ENCODE data around the gene AK8.

AK8 gene

GRCh38 chr9:132753593-132753880 is 124.5 kb downstream of the AK8 start:
- H2AK5ac ChIP-seq (ENCODE audit: low read depth, low read length): peak overlapping the region; percentile 99
- no peak overlapping the region for H3K4me2 ChIP-seq (ENCODE audit: insufficient read depth, low read length, poor library complexity, severe bottlenecking)
- peaks cover 11 to 20% of the 10 kb centered on the region in 2 donors for H3K4me1 ChIP-seq (ENCODE audit: control insufficient read depth in 2 of 2, insufficient read depth in 1 of 2, low read depth in 1 of 2, low read length in 2 of 2)
- no CpG with 5 or more reads among the region's 7 CpGs for WGBS, 2 donors (ENCODE audit: extremely low coverage in 2 of 2, insufficient read length in 2 of 2, insufficient replicate concordance in 1 of 2)
- H4K91ac ChIP-seq (ENCODE audit: low read depth, low read length, poor library complexity): no peak overlapping the region
- peak overlapping the region; percentile 78 for H2BK5ac ChIP-seq (ENCODE audit: low read length)
- H3K14ac ChIP-seq (ENCODE audit: low read length): peak overlapping the region; percentile 79
- H4K8ac ChIP-seq (ENCODE audit: low read depth, low read length): no peak overlapping the region
- no peak overlapping the region for H3K4ac ChIP-seq (ENCODE audit: low read length)
- H2AFZ ChIP-seq (ENCODE audit: low read length): no peak overlapping the region
- H3K9me3 ChIP-seq (replicated peaks in 1 of 2; ENCODE audit: control insufficient read depth in 2 of 2, insufficient read depth in 1 of 2, low read depth in 1 of 2, low read length in 2 of 2): no peaks in the 10 kb centered on the region
- H3K9ac ChIP-seq (ENCODE audit: low read depth, low read length, poor library complexity): no peak overlapping the region
- H2BK120ac ChIP-seq (ENCODE audit: low read depth, low read length): no peak overlapping the region
- no peaks in the 10 kb centered on the region for H3K79me1 ChIP-seq (ENCODE audit: low read depth, low read length)
- H3K27me3 ChIP-seq (ENCODE audit: control insufficient read depth in 3 of 3, insufficient read depth in 3 of 3, low read depth in 1 of 3, low read length in 3 of 3): peaks cover 0 to 63% (median 0%) of the 10 kb centered on the region in 3 experiments
- no peak overlapping the region for H3K4me3 ChIP-seq (ENCODE audit: low read length in 2 of 2)
- peak overlapping the region; percentile 93 for H3K18ac ChIP-seq (ENCODE audit: low read length)
- no peak overlapping the region for H2BK15ac ChIP-seq (ENCODE audit: low read length)
- H3K36me3 ChIP-seq (replicated peaks in 1 of 2; ENCODE audit: control insufficient read depth in 2 of 2, insufficient read depth in 2 of 2, low read length in 2 of 2): no peaks in the 10 kb centered on the region
- H3K23ac ChIP-seq (ENCODE audit: low read depth, low read length, poor library complexity): peak overlapping the region; percentile 59
- no peak overlapping the region for H3K27ac ChIP-seq (replicated peaks; ENCODE audit: low read length)
- no peak for DNase-seq (ENCODE audit: low spot score)
- H2BK12ac ChIP-seq (ENCODE audit: low read length): peak overlapping the region; percentile 95

- Histone ChIP-seq H3K4me2 (ENCODE audit: insufficient read depth, low read length, poor library complexity, severe bottlenecking) (no peak overlapping the region), H4K8ac (ENCODE audit: low read depth, low read length) (no peak overlapping the region), H3K9ac (ENCODE audit: low read depth, low read length, poor library complexity) (no peak overlapping the region), H2BK5ac (ENCODE audit: low read length) (peak overlapping the region; percentile 78), H2AK5ac (ENCODE audit: low read depth, low read length) (peak overlapping the region; percentile 99), H3K4ac (ENCODE audit: low read length) (no peak overlapping the region), H4K91ac (ENCODE audit: low read depth, low read length, poor library complexity) (no peak overlapping the region), H2BK120ac (ENCODE audit: low read depth, low read length) (no peak overlapping the region), H3K4me3 (ENCODE audit: low read length in 2 of 2) (no peak overlapping the region), H3K36me3 (replicated peaks in 1 of 2; ENCODE audit: control insufficient read depth in 2 of 2, insufficient read depth in 2 of 2, low read length in 2 of 2) (no peaks in the 10 kb centered on the region), H3K14ac (ENCODE audit: low read length) (peak overlapping the region; percentile 79), H3K9me3 (replicated peaks in 1 of 2; ENCODE audit: control insufficient read depth in 2 of 2, insufficient read depth in 1 of 2, low read depth in 1 of 2, low read length in 2 of 2) (no peaks in the 10 kb centered on the region), H3K23ac (ENCODE audit: low read depth, low read length, poor library complexity) (peak overlapping the region; percentile 59), H3K27me3 (ENCODE audit: control insufficient read depth in 3 of 3, insufficient read depth in 3 of 3, low read depth in 1 of 3, low read length in 3 of 3) (peaks cover 0 to 66% (median 0%) of the 10 kb centered on the region in 3 experiments), H2BK12ac (ENCODE audit: low read length) (peak overlapping the region; percentile 95), H3K4me1 (ENCODE audit: control insufficient read depth in 2 of 2, insufficient read depth in 1 of 2, low read depth in 1 of 2, low read length in 2 of 2) (peaks cover 11 to 20% of the 10 kb centered on the region in 2 donors), H2BK15ac (ENCODE audit: low read length) (peak overlapping the region; percentile 30), H3K18ac (ENCODE audit: low read length) (peak overlapping the region; percentile 93), H3K79me1 (ENCODE audit: low read depth, low read length) (no peaks in the 10 kb centered on the region), H3K27ac (replicated peaks; ENCODE audit: low read length) (peak overlapping the region; percentile 59), H2AFZ (ENCODE audit: low read length) (no peak overlapping the region)
- DNase-seq (ENCODE audit: low spot score): peak; percentile 31
- no CpG with 5 or more reads among the region's 10 CpGs for WGBS, 2 donors (ENCODE audit: extremely low coverage in 2 of 2, insufficient read length in 2 of 2, insufficient replicate concordance in 1 of 2)
Observed at GRCh38 chr9:132752877-132753592, 125.0 kb downstream of the AK8 start.

GRCh38 chr9:132750668-132751067 is 127.4 kb downstream of the AK8 start:
- H2BK120ac ChIP-seq (ENCODE audit: low read depth, low read length): no peak overlapping the region
- DNase-seq (ENCODE audit: low spot score): no peak
- no peak overlapping the region for H2BK12ac ChIP-seq (ENCODE audit: low read length)
- H2BK15ac ChIP-seq (ENCODE audit: low read length): no peak overlapping the region
- H3K4me1 ChIP-seq (ENCODE audit: control insufficient read depth in 2 of 2, insufficient read depth in 1 of 2, low read depth in 1 of 2, low read length in 2 of 2): peaks cover 9 to 14% of the 10 kb centered on the region in 2 donors
- no peak overlapping the region for H3K23ac ChIP-seq (ENCODE audit: low read depth, low read length, poor library complexity)
- no peak overlapping the region for H2BK5ac ChIP-seq (ENCODE audit: low read length)
- no peaks in the 10 kb centered on the region for H3K36me3 ChIP-seq (replicated peaks in 1 of 2; ENCODE audit: control insufficient read depth in 2 of 2, insufficient read depth in 2 of 2, low read length in 2 of 2)
- no peak overlapping the region for H3K18ac ChIP-seq (ENCODE audit: low read length)
- no peaks in the 10 kb centered on the region for H3K9me3 ChIP-seq (replicated peaks in 1 of 2; ENCODE audit: control insufficient read depth in 2 of 2, insufficient read depth in 1 of 2, low read depth in 1 of 2, low read length in 2 of 2)
- H3K4me2 ChIP-seq (ENCODE audit: insufficient read depth, low read length, poor library complexity, severe bottlenecking): no peak overlapping the region
- H3K4ac ChIP-seq (ENCODE audit: low read length): no peak overlapping the region
- H3K14ac ChIP-seq (ENCODE audit: low read length): no peak overlapping the region
- H3K27ac ChIP-seq (replicated peaks; ENCODE audit: low read length): no peak overlapping the region
- no peaks in the 10 kb centered on the region for H3K79me1 ChIP-seq (ENCODE audit: low read depth, low read length)
- H3K9ac ChIP-seq (ENCODE audit: low read depth, low read length, poor library complexity): no peak overlapping the region
- no peak overlapping the region for H2AK5ac ChIP-seq (ENCODE audit: low read depth, low read length)
- H4K91ac ChIP-seq (ENCODE audit: low read depth, low read length, poor library complexity): no peak overlapping the region
- WGBS, 2 donors (ENCODE audit: extremely low coverage in 2 of 2, insufficient read length in 2 of 2, insufficient replicate concordance in 1 of 2): no CpG with 5 or more reads among the region's 9 CpGs
- H3K27me3 ChIP-seq (ENCODE audit: control insufficient read depth in 3 of 3, insufficient read depth in 3 of 3, low read depth in 1 of 3, low read length in 3 of 3): peaks cover 0 to 57% (median 3%) of the 10 kb centered on the region in 3 experiments
- H4K8ac ChIP-seq (ENCODE audit: low read depth, low read length): no peak overlapping the region
- H3K4me3 ChIP-seq (ENCODE audit: low read length in 2 of 2): no peak overlapping the region
- H2AFZ ChIP-seq (ENCODE audit: low read length): no peak overlapping the region

GRCh38 chr9:132749306-132749705 is 128.8 kb downstream of the AK8 start:
- DNase-seq (ENCODE audit: low spot score): no peak
- no CpG with 5 or more reads among the region's 13 CpGs for WGBS, 2 donors (ENCODE audit: extremely low coverage in 2 of 2, insufficient read length in 2 of 2, insufficient replicate concordance in 1 of 2)
- no peaks in the 10 kb centered on the region for H3K9me3 ChIP-seq (replicated peaks in 1 of 2; ENCODE audit: control insufficient read depth in 2 of 2, insufficient read depth in 1 of 2, low read depth in 1 of 2, low read length in 2 of 2)
- peaks cover 21 to 23% of the 10 kb centered on the region in 2 donors for H3K4me1 ChIP-seq (ENCODE audit: control insufficient read depth in 2 of 2, insufficient read depth in 1 of 2, low read depth in 1 of 2, low read length in 2 of 2)
- H2BK5ac ChIP-seq (ENCODE audit: low read length): no peak overlapping the region
- H3K27me3 ChIP-seq (ENCODE audit: control insufficient read depth in 3 of 3, insufficient read depth in 3 of 3, low read depth in 1 of 3, low read length in 3 of 3): peaks cover 0 to 60% (median 3%) of the 10 kb centered on the region in 3 experiments
- H3K79me1 ChIP-seq (ENCODE audit: low read depth, low read length): no peaks in the 10 kb centered on the region
- H2AFZ ChIP-seq (ENCODE audit: low read length): no peak overlapping the region
- H3K36me3 ChIP-seq (replicated peaks in 1 of 2; ENCODE audit: control insufficient read depth in 2 of 2, insufficient read depth in 2 of 2, low read length in 2 of 2): no peaks in the 10 kb centered on the region
- no peak overlapping the region for H2BK120ac ChIP-seq (ENCODE audit: low read depth, low read length)
- H3K4ac ChIP-seq (ENCODE audit: low read length): no peak overlapping the region
- no peak overlapping the region for H3K23ac ChIP-seq (ENCODE audit: low read depth, low read length, poor library complexity)
- no peak overlapping the region for H3K18ac ChIP-seq (ENCODE audit: low read length)
- H4K91ac ChIP-seq (ENCODE audit: low read depth, low read length, poor library complexity): no peak overlapping the region
- H3K4me2 ChIP-seq (ENCODE audit: insufficient read depth, low read length, poor library complexity, severe bottlenecking): no peak overlapping the region
- no peak overlapping the region for H3K9ac ChIP-seq (ENCODE audit: low read depth, low read length, poor library complexity)
- H3K27ac ChIP-seq (replicated peaks; ENCODE audit: low read length): no peak overlapping the region
- H2BK15ac ChIP-seq (ENCODE audit: low read length): no peak overlapping the region
- H4K8ac ChIP-seq (ENCODE audit: low read depth, low read length): peak overlapping the region; percentile 43
- no peak overlapping the region for H2BK12ac ChIP-seq (ENCODE audit: low read length)
- no peak overlapping the region for H2AK5ac ChIP-seq (ENCODE audit: low read depth, low read length)
- peak overlapping the region; percentile 21 for H3K14ac ChIP-seq (ENCODE audit: low read length)
- no peak overlapping the region for H3K4me3 ChIP-seq (ENCODE audit: low read length in 2 of 2)

Data from neuronal stem cell (in vitro differentiated cells).